HG03159 (cell line): Measurements from ENCODE around the gene MESP1.

ENCODE experiments used
- ATAC-seq: cut with Tn5 transposase; IDR thresholded peaks from one replicate; pipeline ENCODE4 v1.9.1; 2021; ENCODE audit warnings: mild to moderate bottlenecking, moderate library complexity; ENCODE audit not compliant: unreplicated experiment

MESP1 gene

GRCh38 chr15:89781891-89782618, 31.0 kb upstream of the MESP1 start:
- no peak for ATAC-seq

GRCh38 chr15:89781055-89781454, 30.0 kb upstream of the MESP1 start:
- ATAC-seq, result no peak

- no peak for ATAC-seq
Observed at GRCh38 chr15:89780601-89781000, 29.6 kb upstream of the MESP1 start.

- ATAC-seq, result no peak
Observed at GRCh38 chr15:89778861-89779260, 27.8 kb upstream of the MESP1 start.

GRCh38 chr15:89777782-89778380, 26.8 kb upstream of the MESP1 start:
- no peak for ATAC-seq

GRCh38 chr15:89777073-89777751, 26.2 kb upstream of the MESP1 start:
- ATAC-seq, result no peak

- no peak for ATAC-seq
Observed at GRCh38 chr15:89776274-89777072, 25.4 kb upstream of the MESP1 start, which contains the start of gene MESP2. MESP2 (plus strand) TSS chr15:89776332; CDS start chr15:89776358, 26 bp downstream.

GRCh38 chr15:89775815-89776214, 24.8 kb upstream of the MESP1 start:
- ATAC-seq, result no peak

GRCh38 chr15:89774492-89774891, 23.4 kb upstream of the MESP1 start:
- ATAC-seq, result no peak

- ATAC-seq, result peak; percentile 49
Observed at GRCh38 chr15:89772932-89773583, 22.0 kb upstream of the MESP1 start.

- ATAC-seq, result no peak
Observed at GRCh38 chr15:89770041-89770440, 19.0 kb upstream of the MESP1 start.

- ATAC-seq, result no peak
Observed at GRCh38 chr15:89769366-89769765, 18.3 kb upstream of the MESP1 start.

GRCh38 chr15:89768071-89768500, 17.0 kb upstream of the MESP1 start:
- no peak for ATAC-seq

- no peak for ATAC-seq
Observed at GRCh38 chr15:89767411-89767915, 16.4 kb upstream of the MESP1 start.

- ATAC-seq, result no peak
Observed at GRCh38 chr15:89766357-89767311, 15.6 kb upstream of the MESP1 start.

GRCh38 chr15:89765694-89766093, 14.6 kb upstream of the MESP1 start:
- no peak for ATAC-seq

- no peak for ATAC-seq
Observed at GRCh38 chr15:89761929-89762328, 10.9 kb upstream of the MESP1 start.

- peak; percentile 44 for ATAC-seq
Observed at GRCh38 chr15:89761009-89761831, 10.2 kb upstream of the MESP1 start.
